Caco-2 (cell line): ENCODE data around the gene ASCL5. TPM values are rescaled to one million over a fixed set of nuclear protein-coding genes. Genes with fewer than 3 reads are reported as not detected.
A peak's percentile ranks its signal among the peaks of the same experiment; 100 is the strongest.

Experiments used
- BruUV-seq: library from RNA; stranded (reverse); fragments of 400-500 nt; replicated peaks from 2 replicates; lab custom pipeline; 2021; lab: Mats Ljungman, UMichigan
- CTCF ChIA-PET: fragments of 300-600 bp; sonication (Branson Sonifier 250); formaldehyde crosslinking; loops from one replicate; lab custom pipeline; 2022; ENCODE audit warnings: antibody characterized with exemption; lab: Charles Lee
- POLR2A ChIA-PET: fragments of 300-600 bp; sonication (Branson Sonifier 250); formaldehyde crosslinking; loops from one replicate; lab custom pipeline; 2022; ENCODE audit warnings: antibody characterized with exemption; lab: Charles Lee
- DNase-seq, 2 experiments: peaks; one replicate each; pipeline versions ENCODE4 v3.0.0 to v3.0.0-alpha.2; 2020 to 2022
- H3K27me3 ChIP-seq: replicated peaks from 2 replicates; pipeline ENCODE4 v1.6.0; 2011; ENCODE audit warnings: low read length; ENCODE audit not compliant: control insufficient read depth, insufficient read depth
- H3K36me3 ChIP-seq: 2 replicates; pipeline ENCODE4 v1.5.1; 2011; ENCODE audit warnings: low read length; ENCODE audit not compliant: control insufficient read depth, insufficient read depth
- H3K4me1 ChIP-seq: fragments of 250-450 bp; sonication (Bioruptor Pico); 2 replicates; pipeline ENCODE4 v1.5.1; 2020; ENCODE audit warnings: mild to moderate bottlenecking
- H3K4me3 ChIP-seq: 2 replicates; pipeline ENCODE4 v1.5.1; 2011; ENCODE audit warnings: low read depth, mild to moderate bottlenecking, control low read depth, low read length
- H3K9me3 ChIP-seq: fragments of 250-450 bp; sonication (Bioruptor Pico); 2 replicates; pipeline ENCODE4 v1.5.1; 2020; ENCODE audit warnings: mild to moderate bottlenecking, moderate library complexity
- H3K27ac Mint-ChIP-seq: one replicate; pipeline ENCODE4 v1.8.0; 2022; ENCODE audit warnings: mixed read lengths; ENCODE audit not compliant: unreplicated experiment
- H3K27me3 Mint-ChIP-seq: one replicate; pipeline ENCODE4 v1.8.0; 2022; ENCODE audit warnings: mixed read lengths; ENCODE audit not compliant: insufficient read depth, unreplicated experiment
- H3K36me3 Mint-ChIP-seq: one replicate; pipeline ENCODE4 v1.8.0; 2022; ENCODE audit warnings: mild to moderate bottlenecking, mixed read lengths; ENCODE audit not compliant: insufficient read depth, unreplicated experiment
- H3K4me1 Mint-ChIP-seq: one replicate; pipeline ENCODE4 v1.8.0; 2022; ENCODE audit warnings: low read depth, mixed read lengths; ENCODE audit not compliant: unreplicated experiment
- H3K4me3 Mint-ChIP-seq: one replicate; pipeline ENCODE4 v1.8.0; 2022; ENCODE audit warnings: mild to moderate bottlenecking, moderate library complexity, mixed read lengths; ENCODE audit not compliant: unreplicated experiment
- H3K9me3 Mint-ChIP-seq: one replicate; pipeline ENCODE4 v1.8.0; 2022; ENCODE audit warnings: mixed read lengths; ENCODE audit not compliant: unreplicated experiment
- CTCF ChIP-seq, 2 experiments: fragments of 200-600 bp in 1 of 2; IDR thresholded peaks; 1 replicate in 1 of 2; 2 replicates in 1 of 2; pipeline versions ENCODE4 v1.5.1 to v1.8.0; 2011 to 2022; ENCODE audit warnings: antibody characterized with exemption in 1 of 2, control low read depth in 1 of 2, inconsistent platforms in 1 of 2, low read depth in 1 of 2, low read length in 1 of 2, mild to moderate bottlenecking in 1 of 2, moderate library complexity in 1 of 2; ENCODE audit not compliant: insufficient read depth in 1 of 2, severe bottlenecking in 1 of 2, unreplicated experiment in 1 of 2
- intact Hi-C: fragments of 100-400 bp; cut with micrococcal nuclease; formaldehyde crosslinking; loops from one replicate; pipeline ENCODE4 v1.10.0; 2022; ENCODE audit not compliant: unreplicated experiment
- total RNA-seq: library from RNA; stranded (reverse); gene quantifications from 2 replicates; pipeline ENCODE4 v1.2.3, GENCODE V29; 2022

The ASCL5 gene
- total RNA-seq, 1 experiment from 2014 or later, result 0.48 TPM

- no peaks in the 10 kb centered on the region for H3K27me3 Mint-ChIP-seq
- intact Hi-C loops, result no loop called here
- Histone ChIP-seq H3K27me3 (no peaks in the 10 kb centered on the region), H3K36me3 (no peaks in the 10 kb centered on the region), H3K4me1 (no peaks in the 10 kb centered on the region), H3K9me3 (no peaks in the 10 kb centered on the region), H3K4me3 (no peak overlapping the region)
- TF ChIP-seq CTCF (IDR thresholded peaks at IDR 0.05; ENCODE audit: insufficient read depth in 1 of 2, low read depth in 1 of 2, low read length in 1 of 2, severe bottlenecking in 1 of 2, unreplicated experiment in 1 of 2), result no peak
- no peaks in the 10 kb centered on the region for H3K36me3 Mint-ChIP-seq
- BruUV-seq, result no TSS peak
- ChIA-PET POLR2A (no interaction called here), CTCF (no interaction called here)
- no peak overlapping the region for H3K4me3 Mint-ChIP-seq
- peaks cover 4% of the 10 kb centered on the region for H3K4me1 Mint-ChIP-seq
- no peak for DNase-seq
- no peaks in the 10 kb centered on the region for H3K9me3 Mint-ChIP-seq
- H3K27ac Mint-ChIP-seq, result no peak overlapping the region
Observed at GRCh38 chr1:201088901-201089525, 38.0 kb downstream of the ASCL5 start.

- Mint-ChIP-seq H3K27me3 (no peaks in the 10 kb centered on the region), H3K4me1 (peaks cover 4% of the 10 kb centered on the region), H3K36me3 (no peaks in the 10 kb centered on the region), H3K9me3 (no peaks in the 10 kb centered on the region), H3K27ac (no peak overlapping the region), H3K4me3 (no peak overlapping the region)
- POLR2A ChIA-PET, result no interaction called here
- no peaks in the 10 kb centered on the region for H3K36me3 ChIP-seq
- CTCF ChIA-PET, result no interaction called here
- no TSS peak for BruUV-seq
- no peak overlapping the region for H3K4me3 ChIP-seq
- TF ChIP-seq CTCF (IDR thresholded peaks at IDR 0.05; ENCODE audit: insufficient read depth in 1 of 2, low read depth in 1 of 2, low read length in 1 of 2, severe bottlenecking in 1 of 2, unreplicated experiment in 1 of 2), result no peak
- no peaks in the 10 kb centered on the region for H3K4me1 ChIP-seq
- H3K9me3 ChIP-seq, result no peaks in the 10 kb centered on the region
- no peak for DNase-seq
- no peaks in the 10 kb centered on the region for H3K27me3 ChIP-seq
- intact Hi-C loops, result no loop called here
Observed at GRCh38 chr1:201088395-201088794, 38.6 kb downstream of the ASCL5 start.

- Histone ChIP-seq H3K4me1 (no peaks in the 10 kb centered on the region), H3K4me3 (no peak overlapping the region), H3K36me3 (no peaks in the 10 kb centered on the region), H3K27me3 (no peaks in the 10 kb centered on the region), H3K9me3 (no peaks in the 10 kb centered on the region)
- H3K36me3 Mint-ChIP-seq, result no peaks in the 10 kb centered on the region
- ChIA-PET POLR2A (interaction anchor here (1.2 kb wide), 1 partner anchor 10 kb away, joined by 3 read pairs; no protein-coding TSS in a partner anchor), CTCF (interaction anchor here (0.6 to 1.7 kb wide), 16 partner anchors 11 to 471 kb away, joined by 3 to 15 read pairs (median 4); no protein-coding TSS in a partner anchor)
- intact Hi-C loops, result loop anchor here (1.0 to 2.0 kb wide), 2 partner anchors 28 to 137 kb away; no protein-coding TSS in a partner anchor
- DNase-seq, result peak; percentile 65 to 76
- no peak overlapping the region for H3K4me3 Mint-ChIP-seq
- H3K27ac Mint-ChIP-seq, result no peak overlapping the region
- H3K4me1 Mint-ChIP-seq, result peaks cover 11% of the 10 kb centered on the region
- no TSS peak for BruUV-seq
- TF ChIP-seq CTCF (IDR thresholded peaks at IDR 0.05; ENCODE audit: insufficient read depth in 1 of 2, low read depth in 1 of 2, low read length in 1 of 2, severe bottlenecking in 1 of 2, unreplicated experiment in 1 of 2), result peak; percentile 76 to 86
- H3K9me3 Mint-ChIP-seq, result no peaks in the 10 kb centered on the region
- H3K27me3 Mint-ChIP-seq, result no peaks in the 10 kb centered on the region
Observed at GRCh38 chr1:201085902-201086735, 40.9 kb downstream of the ASCL5 start.
